DND-41 (cell line): ENCODE data around the gene GPR89B.
"Not testable (repeated sequence)": the region's sequence is repeated elsewhere in the genome, so short reads cannot be mapped to it uniquely, and the experiment has no call there.

Experiments
- CTCF ChIP-seq: IDR thresholded peaks from 2 replicates; pipeline ENCODE4 v1.5.1; 2012; ENCODE audit warnings: borderline replicate concordance, low read length, moderate library complexity, mild to moderate bottlenecking; ENCODE audit not compliant: poor library complexity, severe bottlenecking; ENCODE audit errors: extremely low read depth
- EZH2 ChIP-seq: IDR thresholded peaks from 3 replicates; pipeline ENCODE4 v1.6.1; 2012; ENCODE audit warnings: borderline replicate concordance, low read depth, mild to moderate bottlenecking, moderate library complexity, low read length, inconsistent platforms; ENCODE audit not compliant: severe bottlenecking

- TF ChIP-seq CTCF, EZH2: not testable (repeated sequence)
Measured at GRCh38 chr1:147993825-147994615, 65.8 kb downstream of the GPR89B start.
